ENCODE measurements around the gene MKI67.
"Not testable (repeated sequence)": the region's sequence is repeated elsewhere in the genome, so short reads cannot be mapped to it uniquely, and the experiment has no call there.

MKI67 gene

GRCh38 chr10:128102480-128103228 is 23.6 kb downstream of the MKI67 start:
- no peak for DNase-seq

- DNase-seq = no peak
These were observed 24.3 kb downstream of the MKI67 start for GRCh38 chr10:128101901-128102300.

- DNase-seq = no peak
These were observed 26.3 kb downstream of the MKI67 start for GRCh38 chr10:128099901-128100300.

- DNase-seq = no peak
These were observed 27.6 kb downstream of the MKI67 start for GRCh38 chr10:128098631-128099030.

- DNase-seq = no peak
These were observed 28.4 kb downstream of the MKI67 start for GRCh38 chr10:128097783-128098182.

GRCh38 chr10:128096486-128097199 is 29.6 kb downstream of the MKI67 start:
- DNase-seq = no peak

- DNase-seq = no peak
These were observed 30.3 kb downstream of the MKI67 start for GRCh38 chr10:128095753-128096469.

- DNase-seq = no peak
These were observed 31.0 kb downstream of the MKI67 start for GRCh38 chr10:128095027-128095752.

GRCh38 chr10:128094596-128094995 is 31.6 kb downstream of the MKI67 start:
- DNase-seq = not testable (repeated sequence)

- no peak for DNase-seq
These were observed 33.8 kb downstream of the MKI67 start for GRCh38 chr10:128092454-128092853.

GRCh38 chr10:128091636-128092210 is 34.5 kb downstream of the MKI67 start:
- no peak for DNase-seq

- DNase-seq = no peak
These were observed 38.1 kb downstream of the MKI67 start for GRCh38 chr10:128087884-128088709.

- no peak for DNase-seq
These were observed 38.9 kb downstream of the MKI67 start for GRCh38 chr10:128087146-128087883.

GRCh38 chr10:128086003-128086863 is 40.0 kb downstream of the MKI67 start:
- DNase-seq = no peak

GRCh38 chr10:128084991-128085390 is 41.2 kb downstream of the MKI67 start:
- DNase-seq = no peak

GRCh38 chr10:128084364-128084763 is 41.9 kb downstream of the MKI67 start:
- no peak for DNase-seq

GRCh38 chr10:128083191-128083895 is 42.9 kb downstream of the MKI67 start:
- DNase-seq = no peak

GRCh38 chr10:128081720-128082119 is 44.5 kb downstream of the MKI67 start:
- DNase-seq = no peak

- DNase-seq = no peak
These were observed 45.0 kb downstream of the MKI67 start for GRCh38 chr10:128081222-128081621.
